Activated gamma-delta T cell treated with Interleukin-2 at 50 U/mL for 16 hours (primary cell): ENCODE measurements around the gene SLC1A4.
"Not testable (repeated sequence)": the region's sequence is repeated elsewhere in the genome, so short reads cannot be mapped to it uniquely, and the experiment has no call there.

Experiments
- DNase-seq: peaks from one replicate; pipeline ENCODE4 v3.0.0-alpha.2; 2020

SLC1A4 gene

DNA sequence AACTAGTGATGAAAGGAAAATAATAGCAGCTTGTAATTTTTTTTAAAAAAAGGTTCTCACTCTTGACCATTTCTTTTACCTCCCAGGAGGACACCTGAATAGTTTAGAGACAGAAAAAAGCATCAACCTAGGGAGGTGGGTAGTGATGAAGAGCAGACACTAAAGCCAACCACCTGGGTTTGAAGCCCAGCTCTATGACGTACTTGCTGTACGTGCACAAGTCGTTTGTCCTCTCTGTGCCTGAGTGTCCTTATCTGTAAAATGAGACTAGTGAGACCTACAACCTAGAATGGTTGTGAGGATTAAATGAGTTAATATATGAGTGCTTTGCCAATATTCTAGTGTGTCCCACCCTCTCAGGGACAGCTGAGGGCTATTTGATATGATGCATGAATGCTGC lies 5.8 kb downstream of the SLC1A4 start:
- DNase-seq: no peak

- DNase-seq: no peak
These were observed 7.7 kb downstream of the SLC1A4 start for GRCh38 chr2:64996871-64997307.

DNA sequence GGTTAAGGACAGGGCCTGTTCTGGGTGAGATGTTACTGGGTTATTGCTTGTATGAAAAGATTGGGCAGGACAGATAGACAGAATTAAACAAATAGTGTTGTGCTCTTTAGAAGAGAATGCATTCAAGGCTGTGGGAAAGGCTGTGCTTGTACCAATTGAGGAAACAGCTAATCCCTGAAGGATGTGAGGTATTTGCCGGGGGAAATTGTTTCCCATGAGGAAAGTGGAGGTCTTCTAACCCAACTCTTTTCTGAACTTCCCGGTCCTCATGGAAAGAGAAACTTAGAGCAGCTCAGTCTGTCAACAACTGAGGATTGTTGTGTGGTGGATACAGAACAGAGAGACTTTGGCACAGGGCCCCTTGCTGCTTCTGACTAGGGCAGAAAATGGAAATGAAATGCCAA lies 9.5 kb downstream of the SLC1A4 start:
- DNase-seq: no peak

DNA sequence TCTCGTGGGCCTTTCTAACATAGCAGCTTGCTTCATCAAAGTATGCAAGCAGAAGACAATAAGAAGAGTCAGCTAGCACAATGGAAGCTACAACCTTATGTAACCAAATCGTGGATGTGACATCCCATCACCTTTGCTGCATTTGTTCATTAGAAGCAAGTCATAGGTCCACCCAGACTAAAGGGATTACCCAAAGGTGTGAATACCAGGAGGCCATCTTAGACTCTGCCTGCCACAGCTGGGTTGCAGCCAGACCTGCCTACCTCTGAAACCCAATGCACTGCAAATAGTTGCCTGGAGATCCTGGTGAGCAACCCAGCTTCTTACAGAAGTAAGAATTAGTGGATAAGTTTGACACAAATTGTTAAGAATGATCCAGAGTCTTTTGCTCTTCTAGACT lies 10.6 kb downstream of the SLC1A4 start:
- DNase-seq: no peak

GRCh38 chr2:65000644-65001043 lies 11.4 kb downstream of the SLC1A4 start:
- no peak for DNase-seq

DNA sequence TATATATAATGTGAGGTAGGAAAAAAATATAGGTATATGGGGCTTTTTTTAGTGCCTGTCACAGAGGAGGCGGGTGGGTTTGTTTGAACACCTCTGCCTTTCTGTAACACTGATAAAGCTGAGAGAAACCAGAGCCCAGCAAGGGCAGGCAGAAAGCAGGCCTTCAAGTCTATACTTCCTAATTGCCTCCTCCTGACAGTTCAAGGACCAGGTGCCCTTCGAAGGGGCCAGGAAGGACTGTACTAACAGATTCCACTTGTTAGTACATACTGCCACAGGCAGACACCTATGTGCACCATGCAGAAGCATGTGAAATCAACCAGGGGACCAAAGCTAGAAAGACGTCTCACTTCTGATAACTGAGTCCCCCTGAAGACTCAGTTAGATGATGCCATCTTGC lies 13.8 kb downstream of the SLC1A4 start:
- no peak for DNase-seq

GRCh38 chr2:65004232-65004631 lies 15.0 kb downstream of the SLC1A4 start:
- not testable (repeated sequence) for DNase-seq

GRCh38 chr2:65013776-65014175 lies 24.6 kb downstream of the SLC1A4 start:
- DNase-seq: no peak

DNA sequence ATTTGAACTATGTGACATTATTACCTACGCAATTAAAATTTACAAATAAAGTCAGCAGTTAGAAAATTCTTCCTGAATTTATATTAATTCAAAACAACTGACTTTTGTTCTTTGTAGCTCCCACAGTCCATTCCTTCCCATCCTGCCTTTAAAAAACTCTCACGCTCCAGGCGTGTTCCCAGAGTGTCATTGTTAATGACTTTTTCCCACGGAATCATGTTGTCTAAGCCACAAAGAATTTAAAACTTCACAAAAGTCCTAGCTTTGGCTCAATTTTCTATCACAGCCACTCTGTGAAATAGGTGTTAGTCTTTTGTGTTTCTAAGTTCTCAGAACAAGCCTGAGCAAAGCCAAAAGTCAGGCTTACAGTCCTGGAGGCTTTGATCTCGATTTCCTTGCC lies 26.5 kb downstream of the SLC1A4 start:
- no peak for DNase-seq

DNA sequence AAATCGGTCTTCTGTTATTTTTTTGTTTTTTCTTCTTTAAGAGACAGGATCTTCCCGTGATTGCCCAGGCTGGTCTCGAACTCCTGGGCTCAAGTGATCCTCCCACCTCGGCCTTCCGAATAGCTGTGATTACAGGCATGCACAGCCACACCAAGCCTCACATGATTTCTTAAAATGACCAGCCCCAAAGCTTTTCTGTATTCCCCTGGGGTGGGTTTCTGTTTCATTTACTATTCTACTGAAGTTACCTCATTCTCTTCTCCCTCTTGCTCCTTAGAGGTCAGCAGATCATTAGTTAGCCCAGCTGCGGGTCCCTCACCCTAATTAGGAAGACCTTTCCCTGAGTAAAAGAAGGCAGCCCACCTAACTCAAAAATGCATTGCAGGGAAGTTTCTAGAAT lies 27.6 kb downstream of the SLC1A4 start:
- DNase-seq: no peak

GRCh38 chr2:65017335-65017734 lies 28.1 kb downstream of the SLC1A4 start:
- no peak for DNase-seq

- DNase-seq: no peak
These were observed 29.0 kb downstream of the SLC1A4 start for GRCh38 chr2:65018141-65018582.

DNA sequence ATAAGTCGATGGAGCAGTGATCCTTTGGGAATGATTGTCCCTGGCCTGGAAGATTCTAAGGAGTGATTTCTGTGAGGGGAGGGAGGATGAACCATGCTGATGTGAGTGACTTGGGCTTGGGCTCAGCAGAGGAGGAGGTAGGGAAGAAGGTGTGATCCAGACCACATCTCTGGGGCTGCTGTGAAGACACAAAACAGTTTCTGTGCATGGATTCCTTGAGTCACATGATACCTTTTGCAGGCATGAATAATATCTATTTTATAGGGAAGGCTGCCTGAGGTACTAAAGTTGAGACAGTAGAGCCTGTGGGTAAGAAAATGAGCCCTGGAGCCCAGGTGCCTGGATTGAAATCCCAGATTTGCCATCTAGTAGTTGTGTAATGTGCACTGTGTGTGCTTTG lies 29.8 kb downstream of the SLC1A4 start:
- DNase-seq: no peak

- no peak for DNase-seq
These were observed 30.5 kb downstream of the SLC1A4 start for GRCh38 chr2:65019675-65020195.

- not testable (repeated sequence) for DNase-seq
These were observed 31.1 kb downstream of the SLC1A4 start for GRCh38 chr2:65020251-65020650.

GRCh38 chr2:65020943-65021528 lies 31.8 kb downstream of the SLC1A4 start:
- no peak for DNase-seq

DNA sequence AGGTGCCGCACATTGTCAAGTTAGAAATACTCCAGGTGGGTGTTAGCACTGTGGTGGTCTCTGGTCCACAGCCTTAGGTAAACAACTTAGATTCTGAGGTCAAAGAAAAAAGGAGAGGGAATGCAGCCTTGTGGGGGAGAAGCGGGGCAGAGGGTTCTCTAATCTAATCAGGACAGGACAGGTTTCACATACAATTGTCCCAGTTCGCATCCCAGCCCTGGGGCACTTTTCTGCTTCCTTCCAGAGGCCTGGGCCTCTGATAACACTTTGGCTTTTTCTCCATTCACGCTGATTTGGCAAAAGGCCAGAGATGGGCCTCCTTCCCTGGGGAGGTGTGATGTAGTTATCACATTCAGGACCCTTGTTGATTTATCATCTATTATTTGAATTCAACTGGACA lies 32.5 kb downstream of the SLC1A4 start:
- DNase-seq: no peak

DNA sequence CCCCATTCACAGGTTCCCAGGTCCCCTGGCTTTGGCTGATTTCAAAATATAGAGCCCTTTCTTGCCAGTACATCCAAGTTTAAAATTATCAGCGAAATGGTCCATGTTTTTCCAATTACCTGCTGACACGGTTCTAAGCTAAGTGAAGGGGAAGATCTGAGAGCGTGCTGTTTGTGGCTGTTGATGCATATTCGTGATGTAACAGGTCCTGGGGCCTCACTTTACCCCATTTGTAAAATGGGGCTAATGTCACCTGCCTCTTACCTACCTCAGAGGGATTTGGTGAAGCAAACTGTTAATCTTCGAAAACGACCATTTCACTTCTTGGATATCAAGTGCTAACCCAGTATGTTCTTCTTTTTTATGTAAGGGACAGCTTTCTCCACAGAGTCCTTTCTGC lies 33.0 kb downstream of the SLC1A4 start:
- no peak for DNase-seq

DNA sequence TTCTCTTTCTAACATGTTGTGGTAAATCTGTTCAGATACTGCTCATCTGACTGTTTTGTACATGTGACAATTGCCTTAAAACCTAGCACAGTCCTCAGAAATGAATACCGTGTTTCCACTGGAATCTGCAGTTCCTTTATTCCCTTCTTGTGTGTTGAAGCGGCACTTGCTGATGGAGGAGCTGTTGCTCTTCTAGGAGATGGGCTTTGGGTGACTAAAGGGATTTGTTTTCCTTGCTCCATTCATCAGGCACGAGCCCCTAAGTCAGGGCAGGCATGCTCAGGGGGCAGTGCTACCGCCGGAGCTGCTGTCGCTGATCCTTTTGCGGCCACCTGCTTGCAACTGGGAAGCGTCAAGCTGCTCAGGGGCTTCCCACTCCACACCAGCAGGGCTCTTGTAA lies 34.5 kb downstream of the SLC1A4 start:
- no peak for DNase-seq

GRCh38 chr2:65024149-65024829 lies 35.1 kb downstream of the SLC1A4 start:
- DNase-seq: no peak

GRCh38 chr2:65025453-65026123 lies 36.4 kb downstream of the SLC1A4 start:
- no peak for DNase-seq

DNA sequence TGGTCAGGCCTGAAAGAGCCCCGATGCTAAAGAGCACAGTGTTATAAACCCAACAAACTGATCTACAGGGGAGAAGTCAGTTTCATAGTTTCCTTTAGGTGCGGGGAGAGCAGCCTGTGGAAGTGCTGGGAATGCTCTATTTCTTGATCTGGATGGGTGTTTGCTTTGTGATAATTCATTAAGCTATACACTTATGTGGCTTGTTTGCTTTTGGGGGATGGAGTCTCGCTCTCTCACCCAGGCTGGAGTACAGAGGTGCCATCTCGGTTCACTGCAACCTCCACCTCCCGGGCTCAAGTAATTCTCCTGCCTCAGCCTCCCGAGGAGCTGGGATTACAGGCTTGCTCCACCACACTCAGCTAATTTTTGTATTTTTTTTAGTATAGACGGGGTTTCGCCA lies 37.0 kb downstream of the SLC1A4 start:
- no peak for DNase-seq

DNA sequence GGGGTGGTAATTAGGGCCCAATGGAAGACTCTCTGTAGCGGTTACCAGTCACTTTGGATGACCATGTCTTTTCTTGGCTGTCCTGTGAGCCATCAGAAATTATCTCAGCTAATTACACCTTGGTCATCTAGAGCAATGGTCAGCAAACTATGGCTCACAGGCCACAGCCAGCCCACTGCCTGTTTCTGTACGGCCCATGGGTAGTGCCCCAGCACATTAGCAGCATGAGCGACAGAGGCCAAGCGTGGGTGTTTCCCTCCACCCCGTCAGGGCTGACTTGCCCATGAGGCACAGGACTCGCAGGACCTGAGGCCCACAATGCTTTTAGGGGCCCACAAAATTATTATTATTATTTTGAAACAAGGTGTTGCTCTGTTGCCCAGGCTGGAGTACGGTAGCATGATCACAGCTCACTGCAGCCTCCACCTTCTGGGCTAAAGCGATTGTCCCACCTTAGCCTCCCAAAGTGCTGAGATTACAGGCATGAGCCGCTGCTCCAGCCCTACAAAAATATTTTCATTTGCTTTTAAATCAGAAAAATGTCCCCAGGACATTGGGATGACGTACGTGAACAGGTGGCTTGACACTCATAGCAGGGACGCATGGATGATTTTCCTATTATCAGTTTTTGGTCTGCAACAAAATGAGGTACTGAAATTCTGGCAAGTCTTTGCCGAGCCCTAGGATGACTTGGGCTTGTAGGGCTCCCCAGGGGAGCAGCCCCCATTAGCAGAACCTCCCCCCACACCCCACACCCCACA lies 37.7 kb downstream of the SLC1A4 start:
- DNase-seq: no peak
